Tibial nerve (tissue), 4 donors: ENCODE measurements around the gene MIS12. TPM values are rescaled to one million over a fixed set of nuclear protein-coding genes. Genes with fewer than 3 reads are reported as not detected.

Experiments used
- DNase-seq, 2 donors: peaks; one replicate each; pipeline ENCODE4 v3.0.0-alpha.2; 2019; ENCODE audit warnings: low spot score in 2 of 2
- H3K27ac ChIP-seq, 4 donors: fragments of 200-600 bp; sonication (generic) in 3 of 4; one replicate each; pipeline ENCODE4 v1.5.1; 2017 to 2019; ENCODE audit warnings: mild to moderate bottlenecking in 1 of 4
- H3K27me3 ChIP-seq, 2 donors: fragments of 200-600 bp; sonication (generic) in 1 of 2; one replicate each; pipeline versions ENCODE4 v1.5.1 to v1.6.0; 2017 to 2019
- H3K36me3 ChIP-seq, 3 donors: fragments of 200-600 bp; sonication (generic); one replicate each; pipeline ENCODE4 v1.5.1; 2018 to 2019
- H3K4me1 ChIP-seq, 4 donors: fragments of 200-600 bp; sonication (generic) in 3 of 4; one replicate each; pipeline ENCODE4 v1.5.1; 2017 to 2019
- H3K4me3 ChIP-seq, 4 donors: fragments of 200-600 bp; sonication (generic) in 3 of 4; one replicate each; pipeline ENCODE4 v1.5.1; 2017 to 2019; ENCODE audit warnings: mild to moderate bottlenecking in 1 of 4, moderate library complexity in 1 of 4
- H3K9me3 ChIP-seq, 4 donors: fragments of 200-600 bp; sonication (generic) in 3 of 4; one replicate each; pipeline ENCODE4 v1.5.1; 2017 to 2019
- EP300 ChIP-seq, 2 donors: sonication (generic); formaldehyde crosslinking; IDR thresholded peaks; one replicate each; pipeline ENCODE4 v1.6.1; 2017; ENCODE audit warnings: antibody characterized with exemption in 2 of 2, mild to moderate bottlenecking in 1 of 2
- POLR2A ChIP-seq, 2 donors: fragments of 450-650 bp; IDR thresholded peaks; one replicate each; pipeline ENCODE4 v1.6.1; 2017; ENCODE audit warnings: antibody characterized with exemption in 2 of 2, mild to moderate bottlenecking in 2 of 2, moderate library complexity in 2 of 2
- WGBS, 2 donors: methylation state at CpG; one replicate each; pipeline ENCODE4 v1.1.5; 2018; 5-methylcytosine and 5-hydroxymethylcytosine counted together
- total RNA-seq, 4 donors: library from RNA; depleted of rRNA; stranded (reverse); fragments of >200 nt; gene quantifications; one replicate each; pipeline ENCODE4 v1.1.0, GENCODE V29; 2016
- TF ChIP-seq, protein P1 (sequence below), 5 experiments: fragments of 200-600 bp in 3 of 5; fragments of 450-650 bp in 2 of 5; sonication (generic) in 3 of 5; IDR thresholded peaks; one replicate each; pipeline ENCODE4 v1.5.1; 2016 to 2019; ENCODE audit warnings: antibody characterized with exemption in 5 of 5, mild to moderate bottlenecking in 3 of 5, moderate library complexity in 2 of 5

Gene MIS12
- total RNA-seq, 4 donors from 2014 or later = 11.1 to 17.5 (median 15.1) TPM

DNA sequence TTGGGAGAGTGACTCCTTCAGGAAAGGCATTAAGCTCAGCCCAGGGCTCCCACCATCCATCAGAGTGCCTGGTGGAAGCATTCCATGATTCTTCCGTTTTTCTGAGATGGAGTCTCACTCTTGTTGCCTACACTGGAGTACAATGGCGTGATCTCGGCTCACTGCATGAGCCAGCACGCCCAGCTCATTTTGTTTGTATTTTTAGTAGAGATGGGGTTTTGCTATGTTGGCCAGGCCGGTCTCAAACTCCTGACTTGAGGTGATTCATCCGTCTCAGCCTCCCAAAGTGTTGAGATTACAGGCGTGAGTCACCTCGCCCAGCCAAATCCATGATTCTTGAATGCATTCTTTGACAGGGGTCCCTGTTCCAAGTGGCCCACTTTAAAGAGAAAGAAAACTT lies 23.1 kb downstream of the MIS12 start:
- Histone ChIP-seq H3K4me1 (no peaks in the 10 kb centered on the region), H3K36me3 (no peaks in the 10 kb centered on the region), H3K27ac (no peak overlapping the region), H3K9me3 (no peaks in the 10 kb centered on the region), H3K4me3 (no peak overlapping the region), H3K27me3 (no peaks in the 10 kb centered on the region)
- TF ChIP-seq EP300 (IDR thresholded peaks at IDR 0.05) (no peak), POLR2A (IDR thresholded peaks at IDR 0.05) (no peak)
- no peak for DNase-seq
- 86 to 87% methylated on average over 8 of the region's 8 CpGs for WGBS, 2 donors

DNA sequence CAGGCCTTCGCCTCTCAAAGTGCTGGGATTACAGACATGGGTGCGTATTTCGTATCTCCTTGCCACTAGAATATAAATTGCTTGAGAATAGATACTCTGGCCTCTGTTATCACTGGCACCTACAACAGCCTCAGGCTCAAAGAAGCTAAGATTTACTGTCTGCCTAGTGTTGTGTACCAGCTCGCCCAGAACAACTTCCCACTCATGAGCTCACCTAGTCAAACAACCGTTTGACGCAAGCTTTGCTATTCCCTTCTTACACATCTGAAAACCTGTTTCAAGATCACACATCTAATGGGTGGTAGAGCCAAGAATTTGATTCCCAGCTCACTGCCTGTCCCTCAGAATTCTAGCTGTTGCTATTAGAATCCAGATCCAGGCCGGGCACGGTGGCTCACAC lies 24.4 kb downstream of the MIS12 start:
- 93% methylated on average over 8 of the region's 8 CpGs for WGBS, 2 donors
- no peak overlapping the region for H3K4me3 ChIP-seq
- no peak overlapping the region for H3K27ac ChIP-seq
- no peaks in the 10 kb centered on the region for H3K9me3 ChIP-seq
- peaks cover 0 to 12% (median 0%) of the 10 kb centered on the region in 3 donors for H3K36me3 ChIP-seq
- no peaks in the 10 kb centered on the region for H3K4me1 ChIP-seq
- TF ChIP-seq, protein P1, sequence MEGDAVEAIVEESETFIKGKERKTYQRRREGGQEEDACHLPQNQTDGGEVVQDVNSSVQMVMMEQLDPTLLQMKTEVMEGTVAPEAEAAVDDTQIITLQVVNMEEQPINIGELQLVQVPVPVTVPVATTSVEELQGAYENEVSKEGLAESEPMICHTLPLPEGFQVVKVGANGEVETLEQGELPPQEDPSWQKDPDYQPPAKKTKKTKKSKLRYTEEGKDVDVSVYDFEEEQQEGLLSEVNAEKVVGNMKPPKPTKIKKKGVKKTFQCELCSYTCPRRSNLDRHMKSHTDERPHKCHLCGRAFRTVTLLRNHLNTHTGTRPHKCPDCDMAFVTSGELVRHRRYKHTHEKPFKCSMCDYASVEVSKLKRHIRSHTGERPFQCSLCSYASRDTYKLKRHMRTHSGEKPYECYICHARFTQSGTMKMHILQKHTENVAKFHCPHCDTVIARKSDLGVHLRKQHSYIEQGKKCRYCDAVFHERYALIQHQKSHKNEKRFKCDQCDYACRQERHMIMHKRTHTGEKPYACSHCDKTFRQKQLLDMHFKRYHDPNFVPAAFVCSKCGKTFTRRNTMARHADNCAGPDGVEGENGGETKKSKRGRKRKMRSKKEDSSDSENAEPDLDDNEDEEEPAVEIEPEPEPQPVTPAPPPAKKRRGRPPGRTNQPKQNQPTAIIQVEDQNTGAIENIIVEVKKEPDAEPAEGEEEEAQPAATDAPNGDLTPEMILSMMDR (IDR thresholded peaks at IDR 0.05) = no peak
- TF ChIP-seq POLR2A (IDR thresholded peaks at IDR 0.05) (no peak), EP300 (IDR thresholded peaks at IDR 0.05) (no peak)
- no peak for DNase-seq
- H3K27me3 ChIP-seq = no peaks in the 10 kb centered on the region

DNA sequence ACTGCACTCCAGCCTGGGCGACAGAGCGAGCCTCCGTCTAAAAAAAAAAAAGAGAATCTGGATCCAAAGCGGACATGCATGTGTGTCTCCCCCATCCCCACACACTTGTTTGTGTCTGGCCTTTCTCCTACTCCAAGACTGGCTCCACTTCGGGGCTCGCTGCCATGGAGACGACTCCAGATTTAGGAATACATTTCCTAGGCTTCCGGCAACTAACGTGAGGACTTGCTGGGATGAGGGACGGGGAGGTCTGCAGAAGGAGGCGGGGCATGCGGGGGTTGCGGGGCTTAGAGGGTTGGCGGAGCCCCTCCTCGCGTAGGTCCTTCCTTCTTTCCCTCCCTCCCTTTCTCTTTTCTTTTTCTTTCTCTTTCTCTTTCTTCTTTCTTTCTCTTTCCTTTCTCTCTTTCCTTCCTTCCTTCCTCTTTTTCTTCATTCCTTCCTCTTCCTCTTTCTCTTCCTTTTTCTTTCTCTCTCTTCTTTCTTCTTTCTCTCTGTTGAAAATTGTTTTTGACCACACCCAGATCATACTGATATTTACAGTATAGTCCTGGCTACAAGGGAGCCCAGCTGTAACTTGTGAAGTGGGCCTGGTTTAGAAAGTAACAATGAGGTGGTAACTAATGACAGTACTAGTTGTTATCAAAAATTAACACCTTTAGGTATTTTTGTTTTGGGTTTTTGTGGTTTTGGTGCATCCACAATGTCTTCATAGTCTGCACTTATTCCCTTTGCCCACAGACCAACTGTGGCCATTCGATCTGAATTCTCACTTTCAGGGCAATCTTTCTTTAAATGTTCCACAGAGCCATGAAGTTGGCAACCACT lies 25.2 kb downstream of the MIS12 start:
- DNase-seq = no peak
- 45 to 59% methylated on average over 17 of the region's 17 CpGs for WGBS, 2 donors

DNA sequence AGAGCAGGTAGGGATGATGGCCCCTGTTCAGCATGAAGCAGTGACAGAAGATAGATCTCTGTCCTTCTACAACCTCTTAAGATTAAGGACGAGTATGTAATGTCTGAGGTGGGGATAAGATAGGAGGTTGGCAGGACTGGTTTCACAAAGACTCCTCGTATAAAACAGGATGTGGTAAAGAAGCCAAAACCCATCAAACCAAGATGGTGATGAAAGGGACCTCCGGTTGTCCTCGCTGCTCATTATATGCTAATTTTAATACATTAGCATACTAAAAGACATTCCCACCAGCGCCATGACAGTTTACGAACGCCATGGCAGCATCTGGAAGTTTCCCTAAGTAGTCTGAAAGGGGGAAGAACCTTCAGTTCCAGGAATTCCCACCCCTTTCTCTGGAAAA lies 27.3 kb downstream of the MIS12 start:
- no peaks in the 10 kb centered on the region for H3K27me3 ChIP-seq
- H3K36me3 ChIP-seq = peaks cover 0 to 18% (median 0%) of the 10 kb centered on the region in 3 donors
- no peak overlapping the region for H3K4me3 ChIP-seq
- no peaks in the 10 kb centered on the region for H3K4me1 ChIP-seq
- TF ChIP-seq EP300 (IDR thresholded peaks at IDR 0.05) (no peak), POLR2A (IDR thresholded peaks at IDR 0.05) (no peak)
- TF ChIP-seq, protein P1 (IDR thresholded peaks at IDR 0.05) = no peak
- H3K9me3 ChIP-seq = no peaks in the 10 kb centered on the region
- no peak overlapping the region for H3K27ac ChIP-seq
- 66 to 70% methylated on average over 7 of the region's 7 CpGs for WGBS, 2 donors
- DNase-seq = no peak

More for the DNA sequence above, 25.2 kb downstream of the MIS12 start:
- Histone ChIP-seq H3K27ac (no peak overlapping the region), H3K27me3 (no peaks in the 10 kb centered on the region), H3K4me1 (no peaks in the 10 kb centered on the region), H3K36me3 (peaks cover 0 to 15% (median 0%) of the 10 kb centered on the region in 3 donors), H3K4me3 (no peak overlapping the region), H3K9me3 (no peaks in the 10 kb centered on the region)
- TF ChIP-seq, protein P1 (IDR thresholded peaks at IDR 0.05) = no peak

DNA sequence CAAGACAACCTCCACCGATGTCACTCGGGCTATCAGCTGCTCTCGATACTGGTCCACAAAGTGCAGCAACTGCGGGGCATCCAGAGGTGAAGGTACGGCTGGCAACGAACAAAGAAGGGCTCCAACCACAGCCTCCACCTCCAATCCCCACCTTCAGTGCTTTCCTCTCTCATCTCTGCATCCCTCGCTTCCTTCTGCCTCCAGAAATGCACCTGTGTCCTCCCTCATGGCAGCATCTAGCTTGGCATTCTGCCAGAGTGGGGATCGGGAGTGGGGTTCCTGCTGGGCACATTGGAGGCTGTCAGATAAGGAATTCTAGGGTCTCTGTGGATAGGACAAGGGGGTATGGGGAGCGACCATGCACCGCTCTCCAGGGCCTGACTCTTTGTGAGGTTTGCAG lies 28.6 kb downstream of the MIS12 start:
- 86 to 96% methylated on average over 10 of the region's 10 CpGs for WGBS, 2 donors
- TF ChIP-seq EP300 (IDR thresholded peaks at IDR 0.05) = no peak
- TF ChIP-seq POLR2A (IDR thresholded peaks at IDR 0.05) = no peak
- TF ChIP-seq, protein P1 (IDR thresholded peaks at IDR 0.05) = no peak
- Histone ChIP-seq H3K4me3 (no peak overlapping the region), H3K9me3 (no peaks in the 10 kb centered on the region), H3K27ac (no peak overlapping the region), H3K36me3 (peaks cover 0 to 18% (median 0%) of the 10 kb centered on the region in 3 donors), H3K4me1 (no peaks in the 10 kb centered on the region), H3K27me3 (no peaks in the 10 kb centered on the region)
- no peak for DNase-seq
